ENCODE results near the gene AGTR1.
"Not testable (repeated sequence)": the region's sequence is repeated elsewhere in the genome, so short reads cannot be mapped to it uniquely, and the experiment has no call there.

The AGTR1 gene

DNA sequence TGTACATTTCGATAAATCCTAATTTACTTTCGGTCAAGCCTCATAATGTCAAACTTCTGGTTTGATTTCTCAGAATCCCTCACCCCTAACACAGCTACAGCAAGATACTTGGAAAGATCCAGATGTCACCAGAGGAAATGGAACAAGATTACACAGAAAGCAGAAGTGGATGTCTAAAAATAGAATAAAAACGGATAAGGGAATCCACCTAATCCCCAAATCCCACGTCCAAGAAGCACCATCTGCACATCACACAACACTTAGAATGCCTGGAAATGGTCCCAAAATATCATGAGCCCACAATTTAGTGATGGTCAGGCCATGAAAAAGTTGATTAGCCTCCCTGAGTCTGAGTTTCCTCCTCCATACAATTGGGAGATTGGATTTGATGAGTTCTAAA is 61.7 kb downstream of the AGTR1 start:
- DNase-seq, result no peak

DNA sequence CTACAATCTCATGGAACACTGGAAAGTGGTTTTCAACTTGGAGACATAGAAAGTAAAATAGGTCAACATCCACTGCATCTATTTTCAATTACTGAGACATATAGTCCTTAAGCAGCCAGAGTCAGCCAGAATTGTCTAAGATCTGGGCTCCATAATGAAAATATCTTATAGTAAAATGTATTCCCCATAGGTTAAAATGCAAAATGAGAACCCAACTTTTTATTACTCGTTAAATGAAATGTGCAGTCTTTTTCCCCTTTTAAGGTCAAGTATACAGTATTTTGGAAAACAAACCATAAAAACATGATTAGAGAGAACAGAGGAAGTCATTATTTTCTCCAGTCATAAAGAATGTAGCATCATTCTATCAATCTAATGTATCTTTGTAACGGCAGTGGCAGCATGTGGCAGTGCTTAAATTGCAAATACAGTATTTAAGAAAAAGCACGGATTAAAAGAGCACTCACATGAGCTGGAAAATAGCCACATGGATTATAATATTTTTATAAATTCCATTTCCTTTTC is 65.5 kb downstream of the AGTR1 start:
- DNase-seq, result no peak

DNA sequence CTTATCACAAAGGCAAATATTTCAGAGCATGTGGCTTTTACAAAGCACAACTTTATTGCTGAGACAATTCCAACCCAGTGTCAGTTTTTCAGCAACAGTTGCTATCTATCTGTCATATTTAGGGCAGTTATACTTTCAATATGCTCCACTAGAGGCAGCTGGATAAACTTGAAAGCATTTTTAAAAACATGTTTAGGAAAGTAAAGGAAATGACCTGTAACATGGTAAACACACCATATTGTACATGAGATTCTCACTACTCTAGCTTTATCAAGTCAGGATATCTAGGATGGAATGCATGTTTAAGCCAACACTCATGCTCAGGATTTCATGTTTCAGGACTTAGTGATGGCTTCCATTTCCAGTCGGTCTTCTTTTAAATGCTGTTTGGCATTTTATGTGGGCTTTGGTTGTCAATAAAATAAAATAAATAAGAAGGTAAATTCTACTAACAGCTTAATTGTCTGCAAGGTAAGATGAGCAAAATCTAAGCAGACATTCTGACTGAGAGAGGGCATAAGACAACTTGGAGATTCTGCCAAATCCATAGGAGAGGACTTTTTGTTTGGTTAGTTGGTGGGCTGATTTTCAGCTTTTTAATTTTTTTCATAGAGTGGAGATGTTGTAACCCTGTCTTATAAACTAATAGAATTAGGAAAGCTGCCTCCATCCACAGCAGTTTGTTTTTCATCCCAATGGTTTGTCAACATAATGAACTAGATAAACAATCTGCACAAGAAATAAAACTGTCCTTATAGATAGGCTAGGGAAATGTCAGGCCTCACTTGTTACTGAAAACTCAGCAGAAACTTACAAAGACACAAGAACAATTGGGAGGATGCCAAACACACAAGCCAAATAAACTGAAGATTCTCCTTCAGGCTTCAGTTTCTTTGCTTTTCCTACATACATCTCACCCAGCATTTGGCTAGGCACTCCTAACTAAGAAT is 66.6 kb downstream of the AGTR1 start:
- no peak for DNase-seq

DNA sequence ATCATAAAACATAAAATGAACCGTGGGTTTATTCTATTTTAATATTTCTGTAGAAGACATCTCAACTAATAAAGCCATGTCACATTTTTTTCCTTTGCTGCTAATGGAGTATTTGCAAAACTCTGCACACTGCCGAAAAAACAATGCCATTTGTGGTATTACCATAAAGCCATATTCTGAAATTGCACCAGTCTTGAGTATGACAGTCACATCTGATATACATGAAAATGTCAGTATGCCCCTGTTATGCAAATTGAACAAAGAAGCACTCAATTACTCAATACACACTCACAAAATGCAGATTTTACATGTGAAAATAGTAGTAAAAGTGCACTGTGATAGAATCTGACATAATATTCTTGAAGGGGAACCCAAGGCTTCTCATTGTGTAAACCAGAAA is 74.7 kb downstream of the AGTR1 start:
- DNase-seq, result no peak

DNA sequence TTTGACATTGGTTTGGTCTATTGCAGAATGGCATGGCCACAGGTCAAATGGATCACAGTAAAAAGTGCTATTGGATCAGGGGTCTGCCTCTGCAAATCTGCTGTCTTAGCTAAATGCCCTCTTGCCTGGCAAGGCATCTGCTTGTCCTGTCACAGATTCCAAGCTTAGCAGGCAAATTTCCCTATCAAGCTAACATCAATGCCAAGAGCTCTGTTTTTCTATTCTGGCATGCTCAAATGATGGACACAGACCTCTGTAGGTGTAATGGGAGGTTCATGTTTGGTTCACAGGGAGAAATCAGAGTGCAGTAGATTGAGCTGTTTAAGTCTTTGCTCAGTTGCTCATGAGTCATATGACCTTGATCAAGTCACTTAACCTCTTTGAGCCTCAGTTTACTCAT is 75.1 kb downstream of the AGTR1 start:
- no peak for DNase-seq

DNA sequence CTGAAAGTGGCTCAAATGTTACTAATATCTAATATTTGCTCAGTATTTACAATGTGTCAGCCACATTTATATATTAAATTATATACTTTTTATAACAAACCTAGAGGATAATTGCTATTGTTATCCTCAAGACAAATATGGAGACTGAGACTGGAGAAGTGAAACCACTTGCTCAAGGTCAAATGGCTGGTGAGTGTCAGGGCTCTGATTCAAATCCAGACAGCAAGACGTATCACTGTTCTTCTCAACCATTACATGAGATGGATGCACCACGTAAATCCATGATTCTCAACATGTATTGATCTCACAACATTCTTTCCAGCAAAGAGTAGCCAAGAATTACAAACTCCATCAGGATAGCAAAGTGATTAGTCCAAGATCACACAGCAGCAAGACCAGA is 76.1 kb downstream of the AGTR1 start:
- no peak for DNase-seq

DNA sequence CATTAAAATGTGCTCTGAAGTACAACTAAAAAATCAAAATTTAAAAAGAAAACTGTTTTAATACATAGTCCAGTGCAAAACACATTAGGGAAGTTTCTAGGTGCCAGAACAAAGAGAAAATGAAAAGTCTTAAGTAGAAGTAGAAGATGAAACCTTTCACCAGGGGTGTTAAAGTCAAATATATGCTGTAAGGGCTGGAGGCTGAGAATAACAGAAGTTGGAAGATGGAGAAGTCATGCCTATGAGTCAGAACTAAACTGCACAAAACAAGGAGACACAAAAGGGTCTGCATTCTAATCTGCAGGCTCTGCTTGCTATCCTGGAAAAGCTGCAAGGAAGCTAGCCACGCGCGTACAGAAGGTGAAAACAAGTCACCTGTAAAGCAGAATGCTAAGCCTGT is 81.2 kb downstream of the AGTR1 start:
- DNase-seq, result no peak

DNA sequence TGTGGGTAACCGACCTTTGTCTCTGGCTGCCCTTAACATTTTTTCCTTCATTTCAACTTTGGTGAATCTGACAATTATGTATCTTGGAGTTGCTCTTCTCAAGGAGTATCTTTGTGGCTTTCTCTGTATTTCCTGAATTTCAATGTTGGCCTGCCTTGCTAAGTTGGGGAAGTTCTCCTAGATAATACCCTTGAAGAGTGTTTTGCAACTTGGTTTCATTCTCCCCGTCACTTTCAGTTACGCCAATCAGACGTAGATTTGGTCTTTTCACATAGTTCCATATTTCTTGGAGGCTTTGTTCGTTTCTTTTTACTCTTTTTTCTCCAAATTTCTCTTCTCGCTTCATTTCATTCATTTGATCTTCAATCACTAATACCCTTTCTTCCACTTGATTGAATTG is 87.3 kb downstream of the AGTR1 start:
- DNase-seq, result not testable (repeated sequence)

DNA sequence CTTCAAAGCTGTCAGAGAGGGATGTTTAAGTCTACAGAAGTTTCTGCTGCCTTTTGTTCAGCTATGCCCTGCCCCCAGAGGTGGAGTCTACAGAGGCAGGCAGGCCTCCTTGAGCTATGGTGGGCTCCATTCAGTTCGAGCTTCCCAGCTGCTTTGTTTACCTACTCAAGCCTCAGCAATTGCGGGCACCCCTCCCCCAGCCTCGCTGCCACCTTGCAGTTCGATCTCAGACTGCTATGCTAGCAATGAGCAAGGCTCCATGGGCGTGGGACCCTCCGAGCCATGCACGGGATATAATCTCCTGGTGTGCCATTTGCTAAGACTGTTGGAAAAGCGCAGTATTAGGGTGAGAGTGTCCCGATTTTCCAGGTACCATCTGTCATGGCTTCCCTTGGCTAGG is 88.5 kb downstream of the AGTR1 start:
- not testable (repeated sequence) for DNase-seq

DNA sequence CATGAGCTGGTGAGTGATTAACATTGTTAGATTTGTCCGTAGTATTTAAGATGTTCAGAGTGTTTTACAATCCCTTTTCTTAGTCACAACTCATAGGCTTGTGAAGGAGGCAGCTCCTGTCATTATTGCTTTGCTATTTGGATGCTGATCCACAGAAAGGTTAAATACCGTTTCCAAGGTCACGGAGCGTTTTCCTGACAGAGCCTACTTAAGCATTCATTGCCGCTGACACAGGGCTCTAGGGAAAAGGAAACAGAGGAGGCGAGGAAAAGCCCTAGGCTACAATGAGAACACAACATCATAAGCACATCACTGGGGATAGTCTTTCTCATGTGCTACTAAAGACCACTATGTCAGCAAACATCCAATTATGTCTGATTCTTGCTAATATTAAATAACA is 91.4 kb downstream of the AGTR1 start:
- no peak for DNase-seq

DNA sequence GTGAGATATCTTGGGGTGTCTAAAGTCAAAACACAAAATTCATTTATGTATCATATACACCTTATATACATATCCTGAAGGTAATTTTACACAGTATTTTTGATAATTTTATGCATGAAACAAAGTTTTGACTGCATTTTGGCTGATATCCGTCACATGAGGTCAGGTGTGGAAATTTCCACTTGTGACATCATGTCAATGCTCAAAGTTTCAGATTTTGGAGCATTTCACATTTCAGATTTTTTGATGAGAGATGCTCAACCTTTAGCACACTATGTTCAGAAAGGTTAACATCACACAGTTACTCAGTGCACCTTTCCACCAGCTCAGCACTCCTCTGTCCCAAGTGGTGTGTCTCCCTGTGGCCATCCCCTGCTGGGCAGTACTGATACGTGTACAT is 92.2 kb downstream of the AGTR1 start:
- no peak for DNase-seq

DNA sequence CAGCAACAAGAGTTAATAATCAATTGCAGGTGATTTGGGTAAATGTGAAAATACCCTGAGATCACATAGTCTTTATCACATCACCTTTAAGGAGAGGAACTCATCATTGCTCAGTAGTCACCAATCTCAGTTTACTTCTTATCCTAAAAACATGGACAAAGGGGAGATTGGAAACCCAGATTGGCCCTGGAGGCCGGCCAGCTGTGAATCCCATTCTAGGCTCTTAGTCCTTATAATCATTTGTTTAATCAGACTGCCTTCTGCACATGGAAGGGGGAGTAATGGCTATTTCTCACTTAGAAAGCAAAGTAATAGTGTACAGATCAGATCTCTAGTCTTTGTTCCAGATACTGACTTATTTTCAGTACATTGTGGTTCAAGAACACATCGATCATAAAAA is 92.7 kb downstream of the AGTR1 start:
- no peak for DNase-seq

DNA sequence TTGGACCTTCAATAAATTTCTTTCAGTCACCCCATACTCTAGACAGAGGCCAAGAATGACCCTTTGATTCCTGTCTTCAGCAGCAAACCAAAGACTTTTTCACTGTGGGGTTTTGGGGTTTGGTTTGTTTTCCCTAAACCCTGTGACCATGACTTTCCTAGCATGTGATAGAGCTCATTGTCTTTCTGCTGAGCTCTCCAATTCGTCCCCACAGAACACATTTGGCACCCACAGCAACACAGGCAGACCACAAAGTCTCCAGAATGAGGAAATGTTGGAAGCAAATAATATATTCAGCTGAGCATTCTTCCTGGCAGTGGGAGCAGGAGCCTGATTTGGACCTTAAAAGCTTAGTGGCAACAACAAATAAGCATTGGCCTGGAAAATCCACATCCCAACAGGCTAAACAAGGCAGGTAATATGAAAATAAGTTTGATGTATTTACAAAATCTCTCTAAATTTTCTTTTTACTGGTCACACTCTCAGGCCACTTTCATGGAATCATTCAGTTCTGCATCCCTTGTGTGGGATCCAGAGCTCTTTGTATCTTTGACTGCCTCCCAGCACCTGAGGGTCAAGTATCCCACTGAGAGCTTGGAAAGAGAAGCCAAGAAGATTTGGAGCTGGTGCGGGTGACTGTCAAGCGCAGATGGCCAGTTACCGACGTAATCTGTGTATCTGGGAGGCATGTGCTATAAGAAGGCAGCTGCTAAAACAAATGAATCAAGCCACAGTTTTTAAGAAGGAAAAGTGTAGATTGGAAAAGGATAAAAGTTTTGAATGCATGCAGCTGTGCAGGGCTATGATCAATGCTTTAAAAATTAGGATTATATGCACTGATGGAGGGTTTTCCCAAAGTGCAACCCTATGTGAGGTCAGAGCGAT is 93.4 kb downstream of the AGTR1 start:
- DNase-seq, result no peak

DNA sequence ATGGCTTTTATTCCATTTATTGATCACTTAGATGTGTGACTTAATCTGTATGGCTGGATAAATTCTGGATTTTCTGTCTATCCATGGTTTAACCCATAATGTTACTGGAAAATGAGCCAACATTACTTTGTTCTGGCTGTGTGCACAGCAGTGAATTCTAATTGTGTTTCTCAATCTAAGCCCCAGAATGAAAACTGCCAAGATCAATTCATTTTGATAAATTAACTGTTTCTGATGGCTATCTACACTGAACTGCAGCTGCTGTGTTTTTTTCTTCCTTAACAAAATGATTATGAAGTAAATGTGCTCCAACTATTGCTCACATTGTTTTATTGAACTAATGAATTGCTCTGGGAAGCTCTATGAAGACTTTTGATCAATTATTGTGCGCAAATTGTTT is 94.2 kb downstream of the AGTR1 start:
- DNase-seq, result no peak

DNA sequence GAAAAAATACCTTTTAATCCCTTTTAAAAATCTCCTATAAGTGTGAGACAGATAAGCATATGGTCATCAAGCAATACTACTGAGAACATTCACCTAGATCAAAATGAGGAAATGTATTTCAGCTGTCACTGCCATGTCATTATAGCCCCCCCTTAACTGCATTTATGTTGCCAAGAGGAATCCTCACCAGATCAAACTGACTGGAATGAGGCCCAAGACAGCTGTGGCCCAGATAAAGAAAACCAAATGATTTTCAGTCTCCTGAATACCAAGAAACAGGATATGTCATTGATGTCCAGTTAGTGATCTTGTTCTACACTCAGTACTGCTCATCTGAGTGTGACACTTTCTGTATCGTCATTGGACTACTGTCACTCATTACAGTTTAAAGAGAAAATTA is 94.8 kb downstream of the AGTR1 start:
- no peak for DNase-seq
